ENCODE results near the gene FAM78B.

- TF ChIP-seq POLR2A (IDR thresholded peaks at IDR 0.05) = no peak
- TF ChIP-seq CTCF (IDR thresholded peaks at IDR 0.05) = no peak
These were observed 93.3 kb downstream of the FAM78B start for GRCh38 chr1:166073489-166073888.

All from lower leg skin (tissue), 3 donors.